ENCODE results near the gene NT5E.

The NT5E gene

DNA sequence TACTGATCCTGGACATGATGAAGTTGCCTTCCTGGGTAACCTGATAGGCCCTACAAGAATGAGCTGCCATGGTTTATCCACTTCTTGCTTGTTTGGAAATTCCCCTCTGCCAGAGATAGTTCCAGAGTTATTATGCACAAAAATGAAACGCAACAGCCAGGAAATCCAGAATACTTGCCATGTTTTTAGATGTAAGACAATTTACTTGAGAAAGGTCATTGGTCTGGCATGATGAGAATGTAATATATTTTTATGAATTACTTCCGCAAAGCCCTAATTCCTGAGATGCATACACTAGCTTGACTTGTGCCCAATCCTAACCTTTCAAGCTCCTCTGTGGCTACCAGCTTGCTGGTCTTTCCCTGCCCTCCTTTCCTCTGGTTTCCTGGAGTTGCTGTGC is 27.9 kb upstream of the NT5E start:
- TF ChIP-seq, protein P1, sequence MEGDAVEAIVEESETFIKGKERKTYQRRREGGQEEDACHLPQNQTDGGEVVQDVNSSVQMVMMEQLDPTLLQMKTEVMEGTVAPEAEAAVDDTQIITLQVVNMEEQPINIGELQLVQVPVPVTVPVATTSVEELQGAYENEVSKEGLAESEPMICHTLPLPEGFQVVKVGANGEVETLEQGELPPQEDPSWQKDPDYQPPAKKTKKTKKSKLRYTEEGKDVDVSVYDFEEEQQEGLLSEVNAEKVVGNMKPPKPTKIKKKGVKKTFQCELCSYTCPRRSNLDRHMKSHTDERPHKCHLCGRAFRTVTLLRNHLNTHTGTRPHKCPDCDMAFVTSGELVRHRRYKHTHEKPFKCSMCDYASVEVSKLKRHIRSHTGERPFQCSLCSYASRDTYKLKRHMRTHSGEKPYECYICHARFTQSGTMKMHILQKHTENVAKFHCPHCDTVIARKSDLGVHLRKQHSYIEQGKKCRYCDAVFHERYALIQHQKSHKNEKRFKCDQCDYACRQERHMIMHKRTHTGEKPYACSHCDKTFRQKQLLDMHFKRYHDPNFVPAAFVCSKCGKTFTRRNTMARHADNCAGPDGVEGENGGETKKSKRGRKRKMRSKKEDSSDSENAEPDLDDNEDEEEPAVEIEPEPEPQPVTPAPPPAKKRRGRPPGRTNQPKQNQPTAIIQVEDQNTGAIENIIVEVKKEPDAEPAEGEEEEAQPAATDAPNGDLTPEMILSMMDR (IDR thresholded peaks at IDR 0.05; ENCODE audit: low read depth, low read length, missing control alignments) = no peak
- no peak for DNase-seq (ENCODE audit: extremely low read depth, low read depth)
- H3K4me3 ChIP-seq (replicated peaks; ENCODE audit: low read depth, low read length) = no peak overlapping the region

- no peak overlapping the region for H3K4me3 ChIP-seq (replicated peaks; ENCODE audit: low read depth, low read length)
- no peak for DNase-seq (ENCODE audit: extremely low read depth, low read depth)
- TF ChIP-seq, protein P1 (IDR thresholded peaks at IDR 0.05; ENCODE audit: low read depth, low read length, missing control alignments) = no peak
These were observed 26.9 kb upstream of the NT5E start for GRCh38 chr6:85422996-85423395.

DNA sequence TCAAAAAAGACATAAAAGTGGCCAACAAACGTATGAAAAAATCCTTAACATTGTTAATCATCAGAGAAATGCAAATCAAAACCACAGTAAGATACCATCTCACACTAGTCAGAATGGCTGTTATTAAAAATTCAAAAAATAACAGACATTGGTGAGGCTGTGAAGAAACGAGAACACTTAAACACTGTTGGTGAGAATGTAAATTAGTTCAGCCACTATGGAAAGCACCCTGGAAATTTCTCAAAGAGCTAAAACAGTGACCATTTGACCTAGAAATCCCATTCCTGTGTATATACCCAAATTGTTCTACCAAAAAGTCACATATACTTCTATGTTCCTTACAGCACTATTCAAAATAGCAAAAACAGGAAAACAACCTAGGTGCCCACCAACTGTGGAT is 24.9 kb upstream of the NT5E start:
- TF ChIP-seq, protein P1 (IDR thresholded peaks at IDR 0.05; ENCODE audit: low read depth, low read length, missing control alignments) = no peak
- no peak for DNase-seq (ENCODE audit: extremely low read depth, low read depth)
- H3K4me3 ChIP-seq (replicated peaks; ENCODE audit: low read depth, low read length) = no peak overlapping the region

GRCh38 chr6:85425997-85426396 is 23.9 kb upstream of the NT5E start:
- no peak overlapping the region for H3K4me3 ChIP-seq (replicated peaks; ENCODE audit: low read depth, low read length)
- DNase-seq (ENCODE audit: extremely low read depth, low read depth) = no peak
- TF ChIP-seq, protein P1 (IDR thresholded peaks at IDR 0.05; ENCODE audit: low read depth, low read length, missing control alignments) = no peak

- no peak overlapping the region for H3K4me3 ChIP-seq (replicated peaks; ENCODE audit: low read depth, low read length)
- no peak for DNase-seq (ENCODE audit: extremely low read depth, low read depth)
- TF ChIP-seq, protein P1 (IDR thresholded peaks at IDR 0.05; ENCODE audit: low read depth, low read length, missing control alignments) = no peak
These were observed 21.4 kb upstream of the NT5E start for GRCh38 chr6:85428486-85428885.

GRCh38 chr6:85429346-85429745 is 20.5 kb upstream of the NT5E start:
- TF ChIP-seq, protein P1 (IDR thresholded peaks at IDR 0.05; ENCODE audit: low read depth, low read length, missing control alignments) = no peak
- no peak for DNase-seq (ENCODE audit: extremely low read depth, low read depth)
- no peak overlapping the region for H3K4me3 ChIP-seq (replicated peaks; ENCODE audit: low read depth, low read length)

- no peak overlapping the region for H3K4me3 ChIP-seq (replicated peaks; ENCODE audit: low read depth, low read length)
- TF ChIP-seq, protein P1 (IDR thresholded peaks at IDR 0.05; ENCODE audit: low read depth, low read length, missing control alignments) = no peak
- no peak for DNase-seq (ENCODE audit: extremely low read depth, low read depth)
These were observed 18.6 kb upstream of the NT5E start for GRCh38 chr6:85431271-85431670.

All from HFF-Myc (cell line).